Measurements from ENCODE around the gene ZDHHC18.

Gene ZDHHC18

GRCh38 chr1:26792924-26793323 lies 33.6 kb upstream of the ZDHHC18 start:
- Histone ChIP-seq H3K14ac (ENCODE audit: low read length) (no peak overlapping the region), H3K4ac (ENCODE audit: low read length) (no peak overlapping the region), H3K27ac (replicated peaks; ENCODE audit: low read length) (no peak overlapping the region), H2BK120ac (ENCODE audit: low read depth, low read length) (no peak overlapping the region), H2AK5ac (ENCODE audit: low read depth, low read length) (no peak overlapping the region), H3K4me2 (ENCODE audit: insufficient read depth, low read length, poor library complexity, severe bottlenecking) (no peak overlapping the region), H2BK12ac (ENCODE audit: low read length) (no peak overlapping the region), H4K8ac (ENCODE audit: low read depth, low read length) (no peak overlapping the region), H3K36me3 (replicated peaks in 1 of 2; ENCODE audit: control insufficient read depth in 2 of 2, insufficient read depth in 2 of 2, low read length in 2 of 2) (peaks cover 9 to 19% of the 10 kb centered on the region in 2 donors), H3K4me3 (ENCODE audit: low read length in 2 of 2) (no peak overlapping the region), H4K91ac (ENCODE audit: low read depth, low read length, poor library complexity) (no peak overlapping the region), H3K9me3 (replicated peaks in 1 of 2; ENCODE audit: control insufficient read depth in 2 of 2, insufficient read depth in 1 of 2, low read depth in 1 of 2, low read length in 2 of 2) (no peaks in the 10 kb centered on the region), H2BK15ac (ENCODE audit: low read length) (no peak overlapping the region), H3K79me1 (ENCODE audit: low read depth, low read length) (peaks cover 2% of the 10 kb centered on the region), H2AFZ (ENCODE audit: low read length) (no peak overlapping the region), H3K27me3 (ENCODE audit: control insufficient read depth in 3 of 3, insufficient read depth in 3 of 3, low read depth in 1 of 3, low read length in 3 of 3) (no peaks in the 10 kb centered on the region), H3K4me1 (ENCODE audit: control insufficient read depth in 2 of 2, insufficient read depth in 1 of 2, low read depth in 1 of 2, low read length in 2 of 2) (peaks cover 3 to 4% of the 10 kb centered on the region in 2 donors), H3K9ac (ENCODE audit: low read depth, low read length, poor library complexity) (no peak overlapping the region), H3K18ac (ENCODE audit: low read length) (no peak overlapping the region), H2BK5ac (ENCODE audit: low read length) (no peak overlapping the region), H3K23ac (ENCODE audit: low read depth, low read length, poor library complexity) (no peak overlapping the region)
- no peak for DNase-seq (ENCODE audit: low spot score)
- no CpG with 5 or more reads among the region's 2 CpGs for WGBS, 2 donors (ENCODE audit: extremely low coverage in 2 of 2, insufficient read length in 2 of 2, insufficient replicate concordance in 1 of 2)

GRCh38 chr1:26794391-26794790 lies 32.1 kb upstream of the ZDHHC18 start:
- Histone ChIP-seq H3K27me3 (ENCODE audit: control insufficient read depth in 3 of 3, insufficient read depth in 3 of 3, low read depth in 1 of 3, low read length in 3 of 3) (no peaks in the 10 kb centered on the region), H2BK15ac (ENCODE audit: low read length) (no peak overlapping the region), H2BK12ac (ENCODE audit: low read length) (no peak overlapping the region), H2BK5ac (ENCODE audit: low read length) (no peak overlapping the region), H3K79me1 (ENCODE audit: low read depth, low read length) (no peaks in the 10 kb centered on the region), H3K4ac (ENCODE audit: low read length) (no peak overlapping the region), H3K4me1 (ENCODE audit: control insufficient read depth in 2 of 2, insufficient read depth in 1 of 2, low read depth in 1 of 2, low read length in 2 of 2) (no peaks in the 10 kb centered on the region), H3K36me3 (replicated peaks in 1 of 2; ENCODE audit: control insufficient read depth in 2 of 2, insufficient read depth in 2 of 2, low read length in 2 of 2) (peaks cover 9 to 19% of the 10 kb centered on the region in 2 donors), H3K9me3 (replicated peaks in 1 of 2; ENCODE audit: control insufficient read depth in 2 of 2, insufficient read depth in 1 of 2, low read depth in 1 of 2, low read length in 2 of 2) (no peaks in the 10 kb centered on the region), H2BK120ac (ENCODE audit: low read depth, low read length) (no peak overlapping the region), H3K27ac (replicated peaks; ENCODE audit: low read length) (no peak overlapping the region), H3K23ac (ENCODE audit: low read depth, low read length, poor library complexity) (no peak overlapping the region), H4K91ac (ENCODE audit: low read depth, low read length, poor library complexity) (no peak overlapping the region), H2AK5ac (ENCODE audit: low read depth, low read length) (no peak overlapping the region), H4K8ac (ENCODE audit: low read depth, low read length) (no peak overlapping the region), H3K9ac (ENCODE audit: low read depth, low read length, poor library complexity) (no peak overlapping the region), H3K4me3 (ENCODE audit: low read length in 2 of 2) (no peak overlapping the region), H3K14ac (ENCODE audit: low read length) (no peak overlapping the region), H2AFZ (ENCODE audit: low read length) (no peak overlapping the region), H3K4me2 (ENCODE audit: insufficient read depth, low read length, poor library complexity, severe bottlenecking) (no peak overlapping the region), H3K18ac (ENCODE audit: low read length) (no peak overlapping the region)
- no peak for DNase-seq (ENCODE audit: low spot score)
- WGBS, 2 donors (ENCODE audit: extremely low coverage in 2 of 2, insufficient read length in 2 of 2, insufficient replicate concordance in 1 of 2) = no CpG with 5 or more reads among the region's 5 CpGs

- H2AK5ac ChIP-seq (ENCODE audit: low read depth, low read length) = no peak overlapping the region
- H3K36me3 ChIP-seq (replicated peaks in 1 of 2; ENCODE audit: control insufficient read depth in 2 of 2, insufficient read depth in 2 of 2, low read length in 2 of 2) = peaks cover 9 to 19% of the 10 kb centered on the region in 2 donors
- H3K4me2 ChIP-seq (ENCODE audit: insufficient read depth, low read length, poor library complexity, severe bottlenecking) = no peak overlapping the region
- peaks cover 1 to 8% of the 10 kb centered on the region in 2 donors for H3K4me1 ChIP-seq (ENCODE audit: control insufficient read depth in 2 of 2, insufficient read depth in 1 of 2, low read depth in 1 of 2, low read length in 2 of 2)
- no peak overlapping the region for H4K91ac ChIP-seq (ENCODE audit: low read depth, low read length, poor library complexity)
- no peak overlapping the region for H4K8ac ChIP-seq (ENCODE audit: low read depth, low read length)
- no peak overlapping the region for H2BK120ac ChIP-seq (ENCODE audit: low read depth, low read length)
- no peak overlapping the region for H3K18ac ChIP-seq (ENCODE audit: low read length)
- no peak overlapping the region for H3K23ac ChIP-seq (ENCODE audit: low read depth, low read length, poor library complexity)
- H3K4ac ChIP-seq (ENCODE audit: low read length) = no peak overlapping the region
- H3K79me1 ChIP-seq (ENCODE audit: low read depth, low read length) = no peaks in the 10 kb centered on the region
- H3K14ac ChIP-seq (ENCODE audit: low read length) = no peak overlapping the region
- no peak overlapping the region for H2BK12ac ChIP-seq (ENCODE audit: low read length)
- H3K27me3 ChIP-seq (ENCODE audit: control insufficient read depth in 3 of 3, insufficient read depth in 3 of 3, low read depth in 1 of 3, low read length in 3 of 3) = no peaks in the 10 kb centered on the region
- no peak overlapping the region for H3K4me3 ChIP-seq (ENCODE audit: low read length in 2 of 2)
- H2BK15ac ChIP-seq (ENCODE audit: low read length) = no peak overlapping the region
- no peak overlapping the region for H2BK5ac ChIP-seq (ENCODE audit: low read length)
- H3K27ac ChIP-seq (replicated peaks; ENCODE audit: low read length) = no peak overlapping the region
- no peaks in the 10 kb centered on the region for H3K9me3 ChIP-seq (replicated peaks in 1 of 2; ENCODE audit: control insufficient read depth in 2 of 2, insufficient read depth in 1 of 2, low read depth in 1 of 2, low read length in 2 of 2)
- DNase-seq (ENCODE audit: low spot score) = no peak
- WGBS, 2 donors (ENCODE audit: extremely low coverage in 2 of 2, insufficient read length in 2 of 2, insufficient replicate concordance in 1 of 2) = no CpG with 5 or more reads among the region's 2 CpGs
- H2AFZ ChIP-seq (ENCODE audit: low read length) = no peak overlapping the region
- no peak overlapping the region for H3K9ac ChIP-seq (ENCODE audit: low read depth, low read length, poor library complexity)
Observed at GRCh38 chr1:26797627-26798026, 28.9 kb upstream of the ZDHHC18 start.

GRCh38 chr1:26799479-26800142 lies 26.9 kb upstream of the ZDHHC18 start:
- no peak overlapping the region for H3K9ac ChIP-seq (ENCODE audit: low read depth, low read length, poor library complexity)
- WGBS, 2 donors (ENCODE audit: extremely low coverage in 2 of 2, insufficient read length in 2 of 2, insufficient replicate concordance in 1 of 2) = no CpG with 5 or more reads among the region's 5 CpGs
- H2AK5ac ChIP-seq (ENCODE audit: low read depth, low read length) = no peak overlapping the region
- H3K14ac ChIP-seq (ENCODE audit: low read length) = no peak overlapping the region
- H3K27ac ChIP-seq (replicated peaks; ENCODE audit: low read length) = no peak overlapping the region
- peaks cover 5 to 11% of the 10 kb centered on the region in 2 donors for H3K36me3 ChIP-seq (replicated peaks in 1 of 2; ENCODE audit: control insufficient read depth in 2 of 2, insufficient read depth in 2 of 2, low read length in 2 of 2)
- no peak overlapping the region for H2BK5ac ChIP-seq (ENCODE audit: low read length)
- H2AFZ ChIP-seq (ENCODE audit: low read length) = no peak overlapping the region
- no peak overlapping the region for H3K4ac ChIP-seq (ENCODE audit: low read length)
- no peak overlapping the region for H3K4me3 ChIP-seq (ENCODE audit: low read length in 2 of 2)
- no peak overlapping the region for H2BK120ac ChIP-seq (ENCODE audit: low read depth, low read length)
- H3K27me3 ChIP-seq (ENCODE audit: control insufficient read depth in 3 of 3, insufficient read depth in 3 of 3, low read depth in 1 of 3, low read length in 3 of 3) = no peaks in the 10 kb centered on the region
- H3K4me2 ChIP-seq (ENCODE audit: insufficient read depth, low read length, poor library complexity, severe bottlenecking) = no peak overlapping the region
- H3K79me1 ChIP-seq (ENCODE audit: low read depth, low read length) = no peaks in the 10 kb centered on the region
- no peak overlapping the region for H4K8ac ChIP-seq (ENCODE audit: low read depth, low read length)
- no peak overlapping the region for H3K23ac ChIP-seq (ENCODE audit: low read depth, low read length, poor library complexity)
- H3K18ac ChIP-seq (ENCODE audit: low read length) = no peak overlapping the region
- peaks cover 1 to 8% of the 10 kb centered on the region in 2 donors for H3K4me1 ChIP-seq (ENCODE audit: control insufficient read depth in 2 of 2, insufficient read depth in 1 of 2, low read depth in 1 of 2, low read length in 2 of 2)
- no peak for DNase-seq (ENCODE audit: low spot score)
- no peak overlapping the region for H2BK15ac ChIP-seq (ENCODE audit: low read length)
- H4K91ac ChIP-seq (ENCODE audit: low read depth, low read length, poor library complexity) = no peak overlapping the region
- H2BK12ac ChIP-seq (ENCODE audit: low read length) = no peak overlapping the region
- no peaks in the 10 kb centered on the region for H3K9me3 ChIP-seq (replicated peaks in 1 of 2; ENCODE audit: control insufficient read depth in 2 of 2, insufficient read depth in 1 of 2, low read depth in 1 of 2, low read length in 2 of 2)
